OCI-LY7 (cell line): ENCODE measurements around the gene NFX1. TPM values are rescaled to one million over a fixed set of nuclear protein-coding genes. Genes with fewer than 3 reads are reported as not detected.

ENCODE experiments used
- BruUV-seq: library from RNA; stranded (reverse); fragments of 400-500 nt; replicated peaks from 2 replicates; lab custom pipeline; 2021; lab: Mats Ljungman, UMichigan
- CTCF ChIA-PET: fragments of 300-600 bp; sonication (Branson Sonifier 250); formaldehyde crosslinking; loops from one replicate; lab custom pipeline; 2022; ENCODE audit warnings: antibody characterized with exemption; ENCODE audit not compliant: unreplicated experiment; lab: Charles Lee
- POLR2A ChIA-PET: fragments of 300-600 bp; sonication (Branson Sonifier 250); formaldehyde crosslinking; loops from one replicate; lab custom pipeline; 2022; ENCODE audit warnings: antibody characterized with exemption; lab: Charles Lee
- DNase-seq: peaks from one replicate; pipeline ENCODE4 v3.0.0-alpha.2; 2015; ENCODE audit warnings: low spot score
- H2AFZ ChIP-seq: fragments of 200-600 bp; sonication (generic), shearing (Covaris generic); 2 replicates; pipeline ENCODE4 v1.6.1; 2014; ENCODE audit warnings: mild to moderate bottlenecking, antibody characterized with exemption, low read length, moderate library complexity
- H3K27ac ChIP-seq: fragments of 200-600 bp; sonication (generic); 2 replicates; pipeline ENCODE4 v1.5.1; 2014; ENCODE audit warnings: mixed run types, low read depth, mild to moderate bottlenecking, moderate library complexity, low read length, inconsistent platforms; ENCODE audit not compliant: poor library complexity, severe bottlenecking
- H3K36me3 ChIP-seq: fragments of 200-600 bp; sonication (generic); 2 replicates; pipeline ENCODE4 v1.6.1; 2014; ENCODE audit warnings: mild to moderate bottlenecking, antibody characterized with exemption, low read length, moderate library complexity, mixed read lengths; ENCODE audit not compliant: insufficient read depth
- H3K4me1 ChIP-seq: fragments of 200-600 bp; sonication (generic); 2 replicates; pipeline ENCODE4 v1.5.1; 2014; ENCODE audit warnings: mild to moderate bottlenecking, low read length; ENCODE audit not compliant: insufficient read depth, poor library complexity, severe bottlenecking
- H3K4me2 ChIP-seq: fragments of 200-600 bp; sonication (generic); 2 replicates; pipeline ENCODE4 v1.6.1; 2014; ENCODE audit warnings: mild to moderate bottlenecking, low read length
- H3K4me3 ChIP-seq: fragments of 200-600 bp; sonication (generic); 2 replicates; pipeline ENCODE4 v1.5.1; 2014; ENCODE audit warnings: mild to moderate bottlenecking, low read depth, low read length; ENCODE audit not compliant: poor library complexity, severe bottlenecking
- H3K79me2 ChIP-seq: fragments of 200-600 bp; sonication (generic); 2 replicates; pipeline ENCODE4 v1.6.1; 2016; ENCODE audit warnings: low read depth, mild to moderate bottlenecking, low read length, moderate library complexity, mixed read lengths; ENCODE audit not compliant: insufficient read depth
- H3K9me2 ChIP-seq: fragments of 200-600 bp; sonication (generic); 2 replicates; pipeline ENCODE4 v1.6.1; 2016; ENCODE audit warnings: mild to moderate bottlenecking, low read length, mixed read lengths; ENCODE audit not compliant: insufficient read depth
- H3K9me3 ChIP-seq: fragments of 200-600 bp; sonication (generic); 2 replicates; pipeline ENCODE4 v1.6.1; 2014; ENCODE audit warnings: mild to moderate bottlenecking, mixed run types, low read length, mixed read lengths
- H4K20me1 ChIP-seq: fragments of 200-600 bp; sonication (generic); 2 replicates; pipeline ENCODE4 v1.6.1; 2014; ENCODE audit warnings: mild to moderate bottlenecking, antibody characterized with exemption, low read length, moderate library complexity, mixed read lengths; ENCODE audit not compliant: insufficient read depth
- EZH2phosphoT487 ChIP-seq: fragments of 200-600 bp; sonication (generic); IDR thresholded peaks from 2 replicates; pipeline ENCODE4 v1.6.1; 2018; ENCODE audit warnings: low read depth, borderline replicate concordance, mild to moderate bottlenecking, mixed run types, antibody characterized with exemption, low read length, moderate library complexity, mixed read lengths
- intact Hi-C: fragments of 100-400 bp; cut with micrococcal nuclease; formaldehyde crosslinking; loops from one replicate; pipeline ENCODE4 v1.10.0; 2022; ENCODE audit not compliant: unreplicated experiment
- total RNA-seq, 2 experiments: library from RNA; depleted of rRNA in 1 of 2; stranded (reverse); fragments of >200 nt in 1 of 2; shearing (Covaris generic) in 1 of 2; gene quantifications; 2 replicates each; pipeline ENCODE4 v1.2.3, GENCODE V29; 2014 to 2022
- TF ChIP-seq, protein P1 (sequence below): fragments of 200-600 bp; sonication (generic); conservative IDR thresholded peaks from 2 replicates; pipeline ENCODE4 v1.5.1; 2014; ENCODE audit warnings: mild to moderate bottlenecking, antibody characterized with exemption, low read length, moderate library complexity, mixed read lengths

The NFX1 gene
- total RNA-seq, 2 experiments from 2014 or later = 32.3 to 58.3 TPM

DNA sequence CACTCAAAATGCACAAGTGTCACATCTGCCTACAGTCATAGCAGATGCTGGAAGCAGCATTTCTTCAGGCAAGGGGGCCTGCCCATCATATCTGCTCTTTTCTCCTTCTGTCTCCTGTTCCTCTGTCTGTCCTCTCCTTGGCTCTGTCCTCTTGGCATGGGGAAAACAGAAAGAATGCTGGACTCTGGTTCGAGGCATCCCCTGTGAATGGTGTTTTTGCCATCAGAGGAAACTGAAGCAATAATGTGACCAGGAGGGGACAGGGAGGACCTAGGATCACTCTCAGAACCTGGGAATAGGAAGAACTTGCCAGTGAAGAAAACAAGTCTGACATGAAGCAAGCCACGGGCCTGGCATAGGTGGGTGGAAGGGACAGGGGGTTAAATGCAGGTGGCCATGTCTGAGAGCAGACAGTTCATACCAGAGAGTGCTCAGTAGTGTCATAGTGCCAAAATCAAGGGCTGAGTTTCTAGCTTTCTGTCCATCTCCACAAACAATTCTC is 76.7 kb downstream of the NFX1 start:
- TF ChIP-seq, protein P1, sequence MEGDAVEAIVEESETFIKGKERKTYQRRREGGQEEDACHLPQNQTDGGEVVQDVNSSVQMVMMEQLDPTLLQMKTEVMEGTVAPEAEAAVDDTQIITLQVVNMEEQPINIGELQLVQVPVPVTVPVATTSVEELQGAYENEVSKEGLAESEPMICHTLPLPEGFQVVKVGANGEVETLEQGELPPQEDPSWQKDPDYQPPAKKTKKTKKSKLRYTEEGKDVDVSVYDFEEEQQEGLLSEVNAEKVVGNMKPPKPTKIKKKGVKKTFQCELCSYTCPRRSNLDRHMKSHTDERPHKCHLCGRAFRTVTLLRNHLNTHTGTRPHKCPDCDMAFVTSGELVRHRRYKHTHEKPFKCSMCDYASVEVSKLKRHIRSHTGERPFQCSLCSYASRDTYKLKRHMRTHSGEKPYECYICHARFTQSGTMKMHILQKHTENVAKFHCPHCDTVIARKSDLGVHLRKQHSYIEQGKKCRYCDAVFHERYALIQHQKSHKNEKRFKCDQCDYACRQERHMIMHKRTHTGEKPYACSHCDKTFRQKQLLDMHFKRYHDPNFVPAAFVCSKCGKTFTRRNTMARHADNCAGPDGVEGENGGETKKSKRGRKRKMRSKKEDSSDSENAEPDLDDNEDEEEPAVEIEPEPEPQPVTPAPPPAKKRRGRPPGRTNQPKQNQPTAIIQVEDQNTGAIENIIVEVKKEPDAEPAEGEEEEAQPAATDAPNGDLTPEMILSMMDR = no peak
- no peak for TF ChIP-seq EZH2phosphoT487
- intact Hi-C loops = no loop called here
- ChIA-PET CTCF (no interaction called here), POLR2A (interaction anchor here (0.6 kb wide), 1 partner anchor 251 kb away, joined by 5 read pairs; no protein-coding TSS in a partner anchor)
- Histone ChIP-seq H3K4me1 (no peaks in the 10 kb centered on the region), H3K4me2 (no peak overlapping the region), H3K36me3 (peaks cover 82% of the 10 kb centered on the region), H2AFZ (no peak overlapping the region), H3K27ac (no peak overlapping the region), H4K20me1 (no peaks in the 10 kb centered on the region), H3K4me3 (no peak overlapping the region), H3K79me2 (no peaks in the 10 kb centered on the region), H3K9me3 (no peaks in the 10 kb centered on the region), H3K9me2 (no peaks in the 10 kb centered on the region)
- no TSS peak for BruUV-seq
- no peak for DNase-seq

DNA sequence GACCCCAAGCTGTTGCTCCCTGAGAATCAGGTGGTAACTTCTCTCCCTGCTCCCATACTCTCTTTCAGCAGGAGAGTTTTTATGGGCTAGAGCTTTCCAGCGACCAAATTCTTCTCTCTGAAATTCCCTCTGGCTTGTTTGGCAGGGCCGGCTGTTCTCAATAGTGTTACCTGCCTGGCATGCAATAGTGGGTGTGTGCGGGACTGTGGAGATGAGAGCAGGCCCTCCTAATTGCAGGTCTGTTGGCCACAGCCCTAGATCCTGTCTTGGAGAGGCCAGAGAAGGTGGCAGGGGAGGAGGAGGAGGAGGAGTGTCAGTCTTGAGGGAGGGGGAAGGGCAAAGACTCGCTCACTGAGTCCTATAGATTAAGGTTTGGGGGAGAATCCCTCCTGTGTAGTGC is 82.6 kb downstream of the NFX1 start:
- Histone ChIP-seq H3K79me2 (no peaks in the 10 kb centered on the region), H3K9me3 (no peaks in the 10 kb centered on the region), H3K4me3 (no peak overlapping the region), H3K36me3 (peaks cover 32% of the 10 kb centered on the region), H3K4me1 (no peaks in the 10 kb centered on the region), H3K4me2 (no peak overlapping the region), H4K20me1 (no peaks in the 10 kb centered on the region), H3K27ac (no peak overlapping the region), H2AFZ (no peak overlapping the region), H3K9me2 (no peaks in the 10 kb centered on the region)
- intact Hi-C loops = loop anchor here (5.0 kb wide), 1 partner anchor 86 kb away; no protein-coding TSS in a partner anchor
- no peak for DNase-seq
- POLR2A ChIA-PET = interaction anchor here (0.5 kb wide), 1 partner anchor 23 kb away, joined by 5 read pairs; no protein-coding TSS in a partner anchor
- CTCF ChIA-PET = no interaction called here
- TF ChIP-seq EZH2phosphoT487 = no peak
- TF ChIP-seq, protein P1 = no peak
- BruUV-seq = no TSS peak

DNA sequence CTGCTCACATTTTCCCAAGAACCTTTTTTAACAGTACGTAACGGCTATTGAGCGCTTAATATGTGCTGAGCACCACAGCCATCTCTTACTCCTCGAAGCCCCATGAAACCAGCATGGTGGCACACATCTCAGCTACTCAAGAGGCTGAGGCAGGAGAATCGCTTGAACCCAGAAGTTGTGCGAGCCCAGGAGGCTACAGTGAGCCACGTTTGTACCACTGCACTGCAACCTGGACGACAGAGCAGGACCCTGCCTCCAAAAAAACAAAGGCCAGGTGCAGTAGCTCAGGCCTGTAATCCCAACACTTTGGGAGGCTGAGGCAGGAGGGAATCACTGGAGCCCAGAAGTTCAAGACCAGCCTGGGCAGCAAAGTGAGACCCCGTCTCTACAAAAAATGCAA is 83.9 kb downstream of the NFX1 start:
- Histone ChIP-seq H3K4me1 (no peaks in the 10 kb centered on the region), H3K4me2 (no peak overlapping the region), H3K79me2 (no peaks in the 10 kb centered on the region), H3K9me2 (no peaks in the 10 kb centered on the region), H3K4me3 (no peak overlapping the region), H3K36me3 (peaks cover 23% of the 10 kb centered on the region), H3K9me3 (no peaks in the 10 kb centered on the region), H4K20me1 (no peaks in the 10 kb centered on the region), H3K27ac (no peak overlapping the region), H2AFZ (no peak overlapping the region)
- TF ChIP-seq EZH2phosphoT487 = no peak
- TF ChIP-seq, protein P1 = no peak
- CTCF ChIA-PET = interaction anchor here (2.3 kb wide), 1 partner anchor 79 kb away, joined by 9 read pairs; no protein-coding TSS in a partner anchor
- no TSS peak for BruUV-seq
- intact Hi-C loops = loop anchor here (5.0 kb wide), 1 partner anchor 87 kb away; no protein-coding TSS in a partner anchor
- no peak for DNase-seq
- POLR2A ChIA-PET = interaction anchor here (0.9 kb wide), 1 partner anchor 48 kb away, joined by 3 read pairs; no protein-coding TSS in a partner anchor
